Effector CD4-positive, alpha-beta T cell (primary cell): ENCODE measurements around the gene OR4F15.

ENCODE experiments used
- DNase-seq: peaks from one replicate; pipeline ENCODE4 v3.0.0-alpha.2; 2020

OR4F15 gene

DNA sequence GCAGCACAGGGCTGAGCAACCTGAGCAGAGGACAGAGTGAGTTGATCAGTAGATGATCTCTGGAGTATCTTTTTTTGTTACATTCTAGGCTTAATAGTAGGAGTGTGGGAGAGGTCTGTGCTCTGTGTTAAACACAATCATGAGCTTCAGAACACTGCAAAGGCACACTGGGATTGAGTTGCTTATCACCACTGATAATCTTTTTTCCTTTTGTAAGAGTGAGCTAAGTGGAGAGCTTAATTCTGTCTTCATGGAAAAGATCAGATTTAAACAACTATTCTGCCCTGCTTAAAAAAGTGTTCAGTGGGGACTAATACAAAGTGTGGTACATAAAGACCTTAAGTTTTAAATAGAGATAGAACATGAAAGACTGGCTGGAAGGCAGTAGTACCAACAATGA, 7.6 kb upstream of the OR4F15 start:
- DNase-seq = no peak

DNA sequence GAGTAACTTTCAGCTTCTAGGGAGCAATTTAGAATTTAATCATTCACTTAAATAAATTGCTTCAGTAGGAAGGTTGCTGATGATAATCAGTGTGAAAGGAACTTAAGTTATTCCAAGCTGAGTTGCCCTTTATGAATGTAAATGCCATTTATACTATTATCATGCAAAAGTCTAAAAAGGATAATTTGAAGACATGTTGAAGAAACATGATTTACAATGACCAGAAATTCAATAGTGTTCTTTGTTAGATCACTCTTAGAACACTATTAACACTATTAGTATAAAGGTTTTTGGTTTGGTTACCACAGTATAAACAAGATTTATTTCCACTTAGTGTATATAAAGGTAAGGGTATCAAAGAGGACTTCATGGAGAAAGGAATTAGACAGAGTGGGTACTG, 7.1 kb upstream of the OR4F15 start:
- no peak for DNase-seq

DNA sequence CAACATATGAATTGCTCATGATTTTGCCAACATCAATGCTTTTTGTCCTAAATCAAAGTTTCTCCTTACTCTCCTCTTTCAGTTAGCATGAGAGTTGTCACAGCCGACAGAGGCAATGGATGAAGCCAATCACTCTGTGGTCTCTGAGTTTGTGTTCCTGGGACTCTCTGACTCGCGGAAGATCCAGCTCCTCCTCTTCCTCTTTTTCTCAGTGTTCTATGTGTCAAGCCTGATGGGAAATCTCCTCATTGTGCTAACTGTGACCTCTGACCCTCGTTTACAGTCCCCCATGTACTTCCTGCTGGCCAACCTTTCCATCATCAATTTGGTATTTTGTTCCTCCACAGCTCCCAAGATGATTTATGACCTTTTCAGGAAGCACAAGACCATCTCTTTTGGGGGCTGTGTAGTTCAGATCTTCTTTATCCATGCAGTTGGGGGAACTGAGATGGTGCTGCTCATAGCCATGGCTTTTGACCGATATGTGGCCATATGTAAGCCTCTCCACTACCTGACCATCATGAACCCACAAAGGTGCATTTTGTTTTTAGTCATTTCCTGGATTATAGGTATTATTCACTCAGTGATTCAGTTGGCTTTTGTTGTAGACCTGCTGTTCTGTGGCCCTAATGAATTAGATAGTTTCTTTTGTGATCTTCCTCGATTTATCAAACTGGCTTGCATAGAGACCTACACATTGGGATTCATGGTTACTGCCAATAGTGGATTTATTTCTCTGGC, 6.2 kb upstream of the OR4F15 start:
- no peak for DNase-seq

DNA sequence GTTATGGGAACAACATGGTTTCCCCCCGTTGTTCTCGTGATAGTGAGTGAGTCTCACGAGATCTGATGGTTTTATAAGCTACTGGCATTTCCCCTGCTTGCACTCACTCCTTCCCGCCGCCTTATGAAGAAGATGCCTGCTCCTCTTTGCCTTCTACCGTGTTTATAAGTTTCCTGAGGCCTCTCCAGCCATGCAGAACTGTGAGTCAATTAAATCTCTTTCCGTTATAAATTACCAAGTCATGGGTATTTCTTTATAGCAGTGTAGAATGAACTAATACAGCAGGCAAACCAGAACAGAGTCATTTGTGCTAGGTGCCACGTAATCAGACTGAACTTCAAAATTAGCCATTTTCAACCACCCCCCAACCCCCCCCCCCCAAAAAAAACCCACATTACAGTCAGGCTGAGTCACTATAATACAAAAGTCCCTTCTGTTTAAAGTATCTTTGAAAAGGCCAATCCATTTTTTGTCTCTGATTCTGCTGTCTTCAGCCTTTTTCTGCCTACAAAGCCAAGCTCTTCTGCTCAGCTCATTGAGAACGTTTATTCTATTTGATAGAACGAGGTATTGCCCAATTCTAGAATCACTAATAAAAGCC, 4.6 kb upstream of the OR4F15 start:
- DNase-seq = no peak

DNA sequence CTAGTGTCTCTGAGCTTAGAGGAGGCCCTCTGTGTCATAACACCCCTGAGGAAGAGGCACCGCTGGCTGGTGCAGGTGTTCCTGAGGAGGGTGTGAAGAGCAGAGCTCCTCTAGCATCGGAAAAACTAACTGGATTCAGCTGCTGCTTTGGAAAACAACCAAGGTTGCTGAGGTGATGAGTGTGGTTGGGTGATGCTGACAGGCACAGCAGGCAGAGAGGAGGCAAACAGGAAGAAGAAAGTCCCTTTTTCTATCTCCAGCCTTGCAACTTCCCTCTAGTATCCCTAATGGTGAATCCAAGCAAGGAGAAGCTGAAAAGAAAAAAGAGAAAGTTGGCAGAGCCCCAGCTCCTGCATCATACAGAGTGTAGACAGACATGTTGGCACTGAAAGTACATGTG, 3.8 kb upstream of the OR4F15 start:
- DNase-seq = no peak

DNA sequence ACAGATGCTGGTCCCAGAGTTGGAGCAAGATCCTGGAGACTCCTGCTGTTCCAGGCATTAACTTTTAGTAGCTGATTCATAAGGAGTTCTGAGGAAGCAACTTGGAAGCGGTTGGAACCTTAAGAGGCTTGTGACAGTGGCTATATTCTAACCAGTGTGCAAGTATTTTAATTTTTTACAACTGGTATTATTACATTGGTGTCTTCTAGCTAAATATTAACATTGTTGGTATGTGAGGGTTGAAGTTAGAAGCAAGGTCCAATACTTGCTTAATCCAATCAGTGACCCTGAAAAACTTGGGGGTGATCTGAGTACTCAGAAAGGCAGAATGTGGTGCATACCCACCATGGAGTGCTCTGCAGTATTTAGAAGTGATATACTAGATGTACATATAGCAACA, 1.5 kb upstream of the OR4F15 start:
- no peak for DNase-seq

DNA sequence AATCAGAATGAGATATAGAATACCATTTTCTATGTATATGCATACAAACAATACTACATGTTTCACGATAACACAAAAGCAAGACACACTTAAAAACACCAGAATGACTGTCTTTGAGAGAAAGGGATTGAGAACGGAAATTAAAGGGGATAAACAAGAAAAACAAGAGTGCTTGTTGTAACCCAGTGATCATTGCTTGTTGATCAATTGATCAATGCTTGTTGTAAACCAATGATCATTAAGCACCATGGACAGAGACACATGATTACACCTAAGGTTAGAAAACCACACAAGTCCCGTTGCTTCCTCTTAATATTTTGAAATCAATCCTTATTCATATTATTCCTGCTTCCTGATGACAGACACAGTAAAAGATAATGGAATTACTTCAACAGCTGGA, 1.1 kb upstream of the OR4F15 start:
- DNase-seq = no peak

DNA sequence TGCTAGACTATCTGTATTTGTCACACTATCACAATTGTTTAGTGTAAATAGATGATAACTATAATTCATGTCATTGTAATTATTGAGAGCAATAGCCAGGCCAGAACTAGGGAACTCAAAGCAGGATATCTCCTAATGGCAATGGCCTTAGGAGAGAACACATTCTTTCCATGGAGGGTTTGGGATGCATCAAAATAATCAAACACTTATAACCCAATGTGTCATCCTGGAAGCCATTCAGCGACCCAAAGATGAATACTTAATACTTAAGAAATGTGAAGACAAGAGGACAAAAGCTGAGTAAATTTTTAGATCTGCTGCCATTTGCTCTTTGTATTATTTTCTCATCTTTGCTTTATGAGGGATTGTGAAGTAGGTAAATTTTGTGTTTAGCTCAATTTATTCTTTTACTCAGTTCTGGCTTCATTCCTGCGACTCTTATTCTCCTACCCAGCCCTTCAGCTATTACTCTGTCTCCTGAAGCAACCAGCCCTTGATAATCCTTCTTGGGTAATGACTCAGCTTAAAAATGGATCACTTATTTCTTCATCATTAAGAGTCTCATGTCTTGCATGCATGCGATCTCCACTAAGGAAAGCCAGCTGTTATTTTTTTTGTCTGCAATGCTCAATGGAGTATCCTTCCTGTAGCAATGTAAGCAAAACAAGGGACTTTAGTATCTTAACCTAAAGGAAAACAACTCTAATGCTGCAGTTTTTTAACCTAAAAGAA, 2.0 kb downstream of the OR4F15 start:
- DNase-seq = no peak

DNA sequence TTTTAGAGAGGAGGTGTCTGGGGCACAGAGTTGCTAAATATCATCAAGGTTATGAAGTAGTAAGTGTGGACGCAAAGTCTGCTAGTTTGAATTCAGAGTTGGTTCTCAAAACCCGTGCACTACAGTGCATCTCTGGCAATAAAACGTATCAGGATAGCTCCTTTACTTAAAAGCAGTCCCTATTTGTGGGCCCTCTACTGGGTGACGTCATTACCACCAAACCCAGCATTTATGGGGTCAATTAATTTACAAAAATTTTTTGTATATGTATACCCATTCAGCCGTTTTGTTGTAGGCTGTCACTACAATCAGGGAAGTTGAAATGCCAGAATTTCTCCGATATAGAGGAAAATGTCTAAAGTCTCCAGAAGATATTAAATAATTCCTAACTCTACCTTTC, 8.8 kb downstream of the OR4F15 start:
- no peak for DNase-seq

DNA sequence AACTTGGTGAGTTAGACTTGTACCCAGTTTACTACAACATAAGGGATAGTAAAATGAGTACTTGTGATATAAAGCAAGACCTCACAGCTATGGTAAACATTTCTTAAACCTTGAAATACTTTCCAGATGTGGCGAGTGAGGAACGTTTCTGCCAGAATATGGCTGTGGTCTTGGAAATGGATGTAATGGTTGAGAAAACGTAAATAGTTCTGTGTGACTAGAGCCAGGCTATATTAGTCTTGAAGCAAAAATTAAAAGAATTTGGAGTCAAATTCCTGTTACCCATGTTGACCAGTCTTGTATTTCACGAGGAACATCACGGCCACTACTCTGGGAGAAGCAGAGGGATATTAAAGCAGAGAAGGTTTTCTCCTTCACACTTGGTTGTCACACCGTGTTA, 15.3 kb downstream of the OR4F15 start:
- DNase-seq = no peak

DNA sequence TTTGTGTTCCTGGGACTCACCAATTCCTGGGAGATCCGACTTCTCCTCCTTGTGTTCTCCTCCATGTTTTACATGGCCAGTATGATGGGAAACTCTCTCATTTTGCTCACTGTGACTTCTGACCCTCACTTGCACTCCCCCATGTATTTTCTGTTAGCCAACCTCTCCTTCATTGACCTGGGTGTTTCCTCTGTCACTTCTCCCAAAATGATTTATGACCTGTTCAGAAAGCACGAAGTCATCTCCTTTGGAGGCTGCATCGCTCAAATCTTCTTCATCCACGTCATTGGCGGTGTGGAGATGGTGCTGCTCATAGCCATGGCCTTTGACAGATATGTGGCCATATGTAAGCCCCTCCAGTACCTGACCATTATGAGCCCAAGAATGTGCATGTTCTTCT, 16.8 kb downstream of the OR4F15 start:
- no peak for DNase-seq

DNA sequence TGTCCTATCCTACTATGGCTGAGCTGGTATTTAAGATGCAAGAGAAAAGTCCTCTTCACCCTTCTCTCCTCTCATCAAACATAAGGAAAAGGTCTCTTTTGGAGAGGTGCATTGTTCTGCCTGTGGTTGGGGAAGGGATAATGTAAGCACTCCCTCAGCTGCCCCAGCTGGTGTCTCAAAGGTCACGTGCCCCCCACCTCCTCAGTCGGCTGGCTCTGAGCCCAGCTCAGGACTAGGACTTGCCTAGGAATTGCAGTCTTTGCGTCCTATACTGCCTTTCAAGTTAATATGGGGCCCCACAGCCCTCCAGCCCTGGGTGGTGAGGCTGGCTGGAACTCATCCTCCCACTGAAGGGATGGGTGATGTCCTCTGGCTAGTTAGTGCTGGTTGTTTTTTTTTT, 29.7 kb downstream of the OR4F15 start:
- no peak for DNase-seq

DNA sequence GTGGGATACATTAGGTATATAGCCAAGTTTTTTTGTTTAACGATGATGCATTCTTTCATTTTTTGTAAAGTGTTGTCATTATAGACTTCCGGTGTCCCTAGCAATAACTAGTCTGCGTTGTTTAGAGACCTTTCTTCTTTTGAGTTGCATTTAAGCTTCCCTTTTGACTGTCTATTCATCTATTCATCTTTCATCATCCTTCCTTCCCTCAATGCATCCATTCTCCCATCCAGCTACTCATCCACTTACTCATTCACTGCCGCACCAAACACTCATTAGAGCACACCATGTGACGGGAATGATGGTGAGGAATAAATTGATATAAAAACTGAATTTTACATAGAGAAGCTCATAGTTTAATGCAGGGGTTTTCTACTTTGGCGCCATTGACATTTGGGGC, 32.9 kb downstream of the OR4F15 start:
- no peak for DNase-seq

DNA sequence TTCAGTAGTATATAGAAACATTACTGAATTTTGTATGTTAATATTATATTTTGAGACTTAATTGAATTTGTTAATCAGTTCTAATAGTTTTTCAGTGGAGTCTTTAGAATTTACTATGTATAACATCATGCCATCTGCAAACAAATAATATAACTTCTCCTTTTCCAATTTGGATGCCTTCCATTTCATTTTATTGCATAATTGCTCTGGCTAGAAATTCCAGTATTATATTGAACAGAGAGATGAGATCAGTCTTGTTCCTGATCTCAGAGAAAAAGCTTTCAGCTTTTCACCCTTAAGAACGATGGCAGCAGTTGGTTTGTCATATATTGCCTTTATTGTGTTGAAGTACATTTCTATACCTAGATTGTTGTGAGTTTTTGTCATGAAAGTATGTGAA, 40.4 kb downstream of the OR4F15 start:
- DNase-seq = no peak
